Fibroblast of lung (primary cell): Measurements from ENCODE around the gene ZNF614. TPM values are rescaled to one million over a fixed set of nuclear protein-coding genes. Genes with fewer than 3 reads are reported as not detected.
"Not testable (repeated sequence)": the region's sequence is repeated elsewhere in the genome, so short reads cannot be mapped to it uniquely, and the experiment has no call there.

ENCODE experiments used
- DNase-seq, 2 donors: peaks; one replicate each; pipeline versions ENCODE4 v3.0.0 to v3.0.0-alpha.2; 2010; ENCODE audit warnings: low read depth in 2 of 2
- H2AFZ ChIP-seq: 2 replicates; pipeline ENCODE4 v1.5.1; 2012; ENCODE audit warnings: low read length, control low read depth, inconsistent platforms
- H3K27ac ChIP-seq: 2 replicates; pipeline ENCODE4 v1.5.1; 2011; ENCODE audit warnings: low read length, control low read depth; ENCODE audit not compliant: insufficient read depth
- H3K27me3 ChIP-seq: 2 replicates; pipeline ENCODE4 v1.5.1; 2011; ENCODE audit warnings: mild to moderate bottlenecking, low read length; ENCODE audit not compliant: control insufficient read depth, insufficient read depth
- H3K36me3 ChIP-seq: 2 replicates; pipeline ENCODE4 v1.5.1; 2011; ENCODE audit warnings: low read length; ENCODE audit not compliant: control insufficient read depth, insufficient read depth
- H3K4me1 ChIP-seq: 2 replicates; pipeline ENCODE4 v1.5.1; 2011; ENCODE audit warnings: low read length; ENCODE audit not compliant: control insufficient read depth, insufficient read depth; ENCODE audit errors: extremely low read depth
- H3K4me2 ChIP-seq: 2 replicates; pipeline ENCODE4 v1.5.1; 2011; ENCODE audit warnings: low read length, control low read depth; ENCODE audit not compliant: insufficient read depth; ENCODE audit errors: extremely low read depth
- H3K4me3 ChIP-seq, 4 experiments: fragments of 200-600 bp in 1 of 4; sonication (generic) in 1 of 4; replicated peaks in 1 of 4; 2 replicates each; pipeline ENCODE4 v1.5.1; 2011 to 2016; ENCODE audit warnings: low read length in 4 of 4, low read depth in 3 of 4, mild to moderate bottlenecking in 3 of 4, control low read depth in 2 of 4, inconsistent platforms in 1 of 4, mixed read lengths in 1 of 4; ENCODE audit not compliant: insufficient read depth in 1 of 4; ENCODE audit errors: control extremely low read depth in 1 of 4
- H3K79me2 ChIP-seq: 2 replicates; pipeline ENCODE4 v1.5.1; 2012; ENCODE audit warnings: mild to moderate bottlenecking, low read length, inconsistent platforms; ENCODE audit not compliant: control insufficient read depth, insufficient read depth
- H3K9ac ChIP-seq: 2 replicates; pipeline ENCODE4 v1.5.1; 2011; ENCODE audit warnings: mild to moderate bottlenecking, low read length, control low read depth; ENCODE audit not compliant: insufficient read depth
- H3K9me3 ChIP-seq: 2 replicates; pipeline ENCODE4 v1.5.1; 2012; ENCODE audit warnings: low read depth, low read length; ENCODE audit not compliant: control insufficient read depth, insufficient read depth
- H4K20me1 ChIP-seq: 2 replicates; pipeline ENCODE4 v1.5.1; 2011; ENCODE audit warnings: low read length; ENCODE audit not compliant: control insufficient read depth, insufficient read depth; ENCODE audit errors: extremely low read depth
- EZH2 ChIP-seq: IDR thresholded peaks from 2 replicates; pipeline ENCODE4 v1.5.1; 2012; ENCODE audit warnings: low read length, control low read depth, mild to moderate bottlenecking; ENCODE audit errors: missing control alignments
- polyA plus RNA-seq, 2 donors: library from polyadenylated mRNA; depleted of rRNA in 1 of 2; stranded (reverse) in 1 of 2; unstranded in 1 of 2; fragments of >200 nt; gene quantifications; 2 replicates each; pipeline ENCODE4 v1.2.1, GENCODE V29; 2011 to 2012; ENCODE audit warnings: missing spikeins in 1 of 2
- total RNA-seq: library from RNA; depleted of rRNA; stranded (reverse); fragments of >200 nt; gene quantifications from 2 replicates; pipeline ENCODE4 v1.2.1, GENCODE V29; 2014
- TF ChIP-seq, protein P1 (sequence below), 2 donors: IDR thresholded peaks in 1 of 2; conservative IDR thresholded peaks in 1 of 2; 1 replicate in 1 of 2; 2 replicates in 1 of 2; pipeline ENCODE4 v1.5.1; 2011 to 2012; ENCODE audit warnings: low read length in 2 of 2, control low read depth in 1 of 2, inconsistent platforms in 1 of 2, low read depth in 1 of 2, mild to moderate bottlenecking in 1 of 2

Gene ZNF614
- total and polyA plus RNA-seq, 2 donors (not counting 1 experiment from before 2014, with no cell fraction given): 7.2 to 9.2 TPM

DNA sequence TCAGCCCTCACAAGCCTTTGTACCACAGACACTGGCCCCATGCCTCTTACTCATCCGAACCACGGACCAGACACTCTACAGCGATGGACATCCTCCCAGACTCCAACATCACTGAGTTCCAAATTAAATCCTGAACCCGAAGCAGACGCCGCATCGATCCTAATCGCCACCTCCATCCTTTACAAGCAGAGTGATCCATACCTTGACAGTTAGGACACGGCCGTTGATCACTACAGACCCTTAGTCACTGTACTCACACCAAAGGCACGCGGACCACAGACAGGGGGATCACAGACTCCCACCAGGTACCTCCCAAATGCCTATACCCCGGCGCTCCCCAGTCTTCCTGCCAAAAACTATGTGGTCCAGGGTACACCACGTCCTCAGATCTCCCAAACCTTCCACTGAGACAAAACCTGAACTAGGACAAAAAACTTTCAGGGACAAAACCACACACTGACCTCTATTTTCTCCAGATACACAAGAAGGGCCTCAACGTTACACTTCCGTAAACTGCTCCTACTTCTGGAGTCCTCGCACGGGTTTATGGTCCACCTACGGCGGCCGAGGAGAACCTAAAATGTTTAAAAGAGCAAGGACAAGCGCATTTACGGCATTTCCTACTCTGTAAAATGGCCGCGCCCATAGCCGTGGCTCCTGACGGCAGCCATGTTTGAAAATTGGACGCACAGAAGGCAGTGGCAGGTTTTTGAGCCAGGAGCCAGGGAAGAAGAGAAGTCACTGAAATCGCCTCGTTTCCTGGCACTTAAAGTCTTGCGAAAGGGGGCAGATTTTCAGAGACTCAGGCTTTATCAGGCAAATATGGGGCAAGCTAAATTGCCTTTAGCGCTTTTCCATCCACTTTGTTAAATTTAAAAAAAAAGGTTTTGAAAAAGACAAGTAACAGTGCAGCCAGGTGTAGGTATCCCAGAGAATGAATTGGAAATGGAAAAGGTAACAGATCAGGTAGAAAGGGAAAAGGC lies 41.6 kb downstream of the ZNF614 start, which contains the start of gene ZNF350:
Gene ZNF350, minus strand, starts transcription at position 532 of the 983 bp plus-strand sequence. CDS start 12,480 bp downstream, outside the sequence.
- peak within 1 kb of the TSS; percentile 89 for H2AFZ ChIP-seq
- TF ChIP-seq, protein P1, sequence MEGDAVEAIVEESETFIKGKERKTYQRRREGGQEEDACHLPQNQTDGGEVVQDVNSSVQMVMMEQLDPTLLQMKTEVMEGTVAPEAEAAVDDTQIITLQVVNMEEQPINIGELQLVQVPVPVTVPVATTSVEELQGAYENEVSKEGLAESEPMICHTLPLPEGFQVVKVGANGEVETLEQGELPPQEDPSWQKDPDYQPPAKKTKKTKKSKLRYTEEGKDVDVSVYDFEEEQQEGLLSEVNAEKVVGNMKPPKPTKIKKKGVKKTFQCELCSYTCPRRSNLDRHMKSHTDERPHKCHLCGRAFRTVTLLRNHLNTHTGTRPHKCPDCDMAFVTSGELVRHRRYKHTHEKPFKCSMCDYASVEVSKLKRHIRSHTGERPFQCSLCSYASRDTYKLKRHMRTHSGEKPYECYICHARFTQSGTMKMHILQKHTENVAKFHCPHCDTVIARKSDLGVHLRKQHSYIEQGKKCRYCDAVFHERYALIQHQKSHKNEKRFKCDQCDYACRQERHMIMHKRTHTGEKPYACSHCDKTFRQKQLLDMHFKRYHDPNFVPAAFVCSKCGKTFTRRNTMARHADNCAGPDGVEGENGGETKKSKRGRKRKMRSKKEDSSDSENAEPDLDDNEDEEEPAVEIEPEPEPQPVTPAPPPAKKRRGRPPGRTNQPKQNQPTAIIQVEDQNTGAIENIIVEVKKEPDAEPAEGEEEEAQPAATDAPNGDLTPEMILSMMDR (conservative IDR thresholded peaks at IDR 0.05 in 1 of 2, IDR thresholded peaks at IDR 0.05 in 1 of 2; ENCODE audit: low read depth in 1 of 2, low read length in 2 of 2): no peak
- TF ChIP-seq EZH2: no peak
- no peaks in the 10 kb centered on the region for H3K36me3 ChIP-seq
- no peaks in the 10 kb centered on the region for H3K4me1 ChIP-seq
- peaks cover 13% of the 10 kb centered on the region for H3K79me2 ChIP-seq
- no peaks in the 10 kb centered on the region for H3K27me3 ChIP-seq
- peak; percentile 97 to 98 for DNase-seq
- H3K27ac ChIP-seq: peak within 1 kb of the TSS; percentile 69
- peak within 1 kb of the TSS; percentile 75 for H3K9ac ChIP-seq
- no peaks in the 10 kb centered on the region for H4K20me1 ChIP-seq
- peak within 1 kb of the TSS; percentile 66 to 97 (median 86) for H3K4me3 ChIP-seq
- H3K9me3 ChIP-seq: no peaks in the 10 kb centered on the region
- H3K4me2 ChIP-seq: peak within 1 kb of the TSS; percentile 68

DNA sequence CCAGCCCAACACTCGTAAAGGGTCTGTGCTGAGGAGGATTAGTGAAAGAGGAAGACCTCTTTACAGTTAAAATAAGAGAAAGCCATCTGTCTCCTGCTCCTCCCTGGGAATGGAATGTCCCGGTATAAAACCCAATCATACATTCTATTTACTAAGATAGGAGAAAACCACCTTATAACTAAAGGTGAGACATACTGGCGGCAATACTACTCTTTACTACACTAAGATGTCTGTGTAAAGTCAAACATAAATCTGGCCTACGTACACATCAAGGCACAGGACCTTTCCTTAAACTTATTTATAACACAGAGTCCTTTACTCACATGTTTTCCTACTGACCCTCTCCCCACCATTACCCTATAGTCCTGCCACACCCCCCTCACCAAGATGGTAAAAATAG lies 44.8 kb downstream of the ZNF614 start:
- Histone ChIP-seq H3K36me3 (no peaks in the 10 kb centered on the region), H3K4me2 (no peak overlapping the region), H3K4me1 (no peaks in the 10 kb centered on the region), H4K20me1 (no peaks in the 10 kb centered on the region), H3K79me2 (peaks cover 14% of the 10 kb centered on the region), H3K27ac (no peak overlapping the region), H2AFZ (no peak overlapping the region), H3K4me3 (no peak overlapping the region), H3K9me3 (no peaks in the 10 kb centered on the region), H3K9ac (no peak overlapping the region), H3K27me3 (no peaks in the 10 kb centered on the region)
- no peak for DNase-seq
- TF ChIP-seq, protein P1 (conservative IDR thresholded peaks at IDR 0.05 in 1 of 2, IDR thresholded peaks at IDR 0.05 in 1 of 2; ENCODE audit: low read depth in 1 of 2, low read length in 2 of 2): no peak
- no peak for TF ChIP-seq EZH2

DNA sequence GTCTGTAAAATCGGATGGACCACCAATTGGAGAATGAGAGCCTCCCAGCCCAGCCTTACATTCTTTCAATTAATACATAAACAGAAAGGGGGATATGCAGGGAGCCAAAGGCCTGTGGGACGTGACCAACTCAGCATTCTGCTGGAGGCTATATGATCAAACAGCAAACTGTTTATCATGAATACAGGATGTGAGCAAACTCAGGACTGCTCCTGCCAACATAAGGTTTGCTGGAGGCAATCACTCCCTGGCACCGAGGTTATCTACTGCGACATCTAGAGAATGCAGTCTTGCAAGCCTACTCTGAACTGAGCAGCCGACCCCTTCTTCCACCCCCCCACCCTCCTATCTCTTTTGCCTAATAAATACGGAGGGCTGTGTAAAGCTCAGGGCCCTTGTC lies 47.3 kb downstream of the ZNF614 start:
- H3K4me1 ChIP-seq, H2AFZ ChIP-seq, H3K27me3 ChIP-seq, H3K4me3 ChIP-seq, H3K4me2 ChIP-seq, H3K27ac ChIP-seq, H3K9me3 ChIP-seq, H3K36me3 ChIP-seq, H4K20me1 ChIP-seq, DNase-seq, H3K79me2 ChIP-seq, H3K9ac ChIP-seq: not testable (repeated sequence)
